B cell (primary cell): Measurements from ENCODE around the gene GUCY1A1. TPM values are rescaled to one million over a fixed set of nuclear protein-coding genes. Genes with fewer than 3 reads are reported as not detected.
A peak's percentile ranks its signal among the peaks of the same experiment; 100 is the strongest.

Source experiments
- ATAC-seq: fragments of 200-7000 bp; cut with Tn5 transposase; one replicate; pipeline ENCODE4 v1.10.0; 2021; ENCODE audit warnings: low read depth, mild to moderate bottlenecking, moderate number of reproducible peaks, moderate library complexity
- CTCF ChIA-PET: fragments of 350-600 bp; sonication (Branson Sonifier 250); formaldehyde crosslinking; loops from one replicate; lab custom pipeline; 2021; ENCODE audit warnings: antibody characterized with exemption, inconsistent platforms; lab: Charles Lee
- POLR2A ChIA-PET: fragments of 350-600 bp; sonication (Branson Sonifier 250); formaldehyde crosslinking; loops from one replicate; lab custom pipeline; 2021; ENCODE audit warnings: antibody characterized with exemption; lab: Charles Lee
- DNase-seq: peaks from one replicate; pipeline ENCODE4 v3.0.0; 2013
- H2AFZ ChIP-seq: 2 replicates; pipeline ENCODE4 v1.6.1; 2012; ENCODE audit warnings: mild to moderate bottlenecking, low read depth, low read length; ENCODE audit not compliant: insufficient read depth, poor library complexity, severe bottlenecking
- H3K27ac ChIP-seq, 2 donors: 1 replicate in 1 of 2; 2 replicates in 1 of 2; pipeline ENCODE4 v1.5.1; 2012 to 2013; ENCODE audit warnings: low read length in 2 of 2, mild to moderate bottlenecking in 2 of 2, moderate library complexity in 1 of 2
- H3K27me3 ChIP-seq, 4 experiments: fragments of 200-600 bp in 1 of 4; sonication (generic) in 1 of 4; replicated peaks in 1 of 4; 1 replicate in 2 of 4; 2 replicates in 2 of 4; pipeline versions ENCODE4 v1.6.1 to v1.7.0; 2013 to 2016; ENCODE audit warnings: low read length in 3 of 4, mild to moderate bottlenecking in 2 of 4, mixed read lengths in 1 of 4, moderate library complexity in 1 of 4; ENCODE audit not compliant: insufficient read depth in 4 of 4, control insufficient read depth in 3 of 4; ENCODE audit errors: control extremely low read depth in 1 of 4
- H3K36me3 ChIP-seq, 2 experiments: replicated peaks in 1 of 2; 1 replicate in 1 of 2; 2 replicates in 1 of 2; pipeline versions ENCODE4 v1.6.1 to v1.7.1; 2013; ENCODE audit warnings: low read length in 1 of 2; ENCODE audit not compliant: insufficient read depth in 2 of 2, control insufficient read depth in 1 of 2; ENCODE audit errors: control extremely low read depth in 1 of 2, extremely low read depth in 1 of 2
- H3K4me1 ChIP-seq, 2 donors: fragments of 200-600 bp in 1 of 2; sonication (generic) in 1 of 2; 1 replicate in 1 of 2; 2 replicates in 1 of 2; pipeline versions ENCODE4 v1.5.1 to v1.6.1; 2013 to 2017; ENCODE audit warnings: low read length in 2 of 2; ENCODE audit not compliant: control insufficient read depth in 2 of 2, insufficient read depth in 2 of 2
- H3K4me2 ChIP-seq: replicated peaks from 2 replicates; pipeline ENCODE3; 2012; ENCODE audit warnings: mild to moderate bottlenecking, low read depth, low read length; ENCODE audit not compliant: poor library complexity, severe bottlenecking
- H3K4me3 ChIP-seq, 5 experiments: fragments of 200-600 bp in 1 of 5; sonication (generic) in 1 of 5; 1 replicate in 3 of 5; 2 replicates in 2 of 5; pipeline versions ENCODE4 v1.5.1 to v1.7.0; 2011 to 2016; ENCODE audit warnings: low read length in 4 of 5, mild to moderate bottlenecking in 4 of 5, low read depth in 2 of 5, control low read depth in 1 of 5, moderate library complexity in 1 of 5; ENCODE audit not compliant: insufficient read depth in 1 of 5; ENCODE audit errors: control extremely low read depth in 1 of 5, extremely low read depth in 1 of 5
- H3K79me2 ChIP-seq: fragments of 200-600 bp; sonication (generic); one replicate; pipeline ENCODE4 v1.6.0; 2016; ENCODE audit warnings: low read length; ENCODE audit not compliant: control insufficient read depth, insufficient read depth
- H3K9ac ChIP-seq: fragments of 200-600 bp; sonication (generic); 2 replicates; pipeline ENCODE4 v1.6.1; 2017; ENCODE audit warnings: mild to moderate bottlenecking, low read length, moderate library complexity
- H3K9me3 ChIP-seq, 3 donors: one replicate each; pipeline versions ENCODE4 v1.6.1 to v1.7.1; 2013; ENCODE audit warnings: low read length in 2 of 3; ENCODE audit not compliant: control insufficient read depth in 2 of 3, insufficient read depth in 1 of 3; ENCODE audit errors: control extremely low read depth in 1 of 3
- H4K20me1 ChIP-seq: 2 replicates; pipeline ENCODE4 v1.6.0; 2012; ENCODE audit warnings: mild to moderate bottlenecking, low read length; ENCODE audit not compliant: insufficient read depth, control insufficient read depth, poor library complexity, severe bottlenecking
- H3K27ac Mint-ChIP-seq: one replicate; pipeline ENCODE4 v1.8.0; 2021; ENCODE audit warnings: mixed read lengths
- H3K27me3 Mint-ChIP-seq: one replicate; pipeline ENCODE4 v1.8.0; 2021; ENCODE audit warnings: mixed read lengths
- H3K4me1 Mint-ChIP-seq: one replicate; pipeline ENCODE4 v1.8.0; 2021; ENCODE audit warnings: mixed read lengths
- H3K4me3 Mint-ChIP-seq: one replicate; pipeline ENCODE4 v1.8.0; 2021; ENCODE audit warnings: mixed read lengths
- H3K9me3 Mint-ChIP-seq: one replicate; pipeline ENCODE4 v1.8.0; 2022; ENCODE audit warnings: mixed read lengths; ENCODE audit not compliant: insufficient read depth
- EZH2 ChIP-seq: IDR thresholded peaks from 2 replicates; pipeline ENCODE4 v1.6.1; 2012; ENCODE audit warnings: borderline replicate concordance, low read depth, mild to moderate bottlenecking, moderate library complexity, low read length; ENCODE audit not compliant: insufficient read depth, poor library complexity, severe bottlenecking
- WGBS: methylation state at CpG from one replicate; pipeline ENCODE4 v1.1.5; 2013; ENCODE audit warnings: missing lambda C conversion rate; ENCODE audit not compliant: insufficient coverage; 5-methylcytosine and 5-hydroxymethylcytosine counted together
- intact Hi-C: fragments of 100-400 bp; cut with micrococcal nuclease; formaldehyde crosslinking; loops from one replicate; pipeline ENCODE4 v1.10.0; 2022
- polyA plus RNA-seq: library from polyadenylated mRNA; depleted of rRNA; stranded (reverse); fragments of >200 nt; gene quantifications from 2 replicates; pipeline ENCODE4 v1.2.3, GENCODE V29; 2012
- total RNA-seq, 2 donors: library from RNA; stranded (reverse); fragments of 120-200 nt in 1 of 2; gene quantifications; 1 replicate in 1 of 2; 2 replicates in 1 of 2; pipeline versions ENCODE4 v1.2.3 to v1.2.4, GENCODE V29; 2013 to 2022
- TF ChIP-seq, protein P1 (sequence below): fragments of 200-600 bp; IDR thresholded peaks from one replicate; pipeline ENCODE4 v1.8.0; 2022; ENCODE audit warnings: antibody characterized with exemption, mild to moderate bottlenecking

GUCY1A1 gene
- total and polyA plus RNA-seq, 2 donors (not counting 1 experiment from before 2014, with no cell fraction given) = 0.12 to 0.25 TPM

DNA sequence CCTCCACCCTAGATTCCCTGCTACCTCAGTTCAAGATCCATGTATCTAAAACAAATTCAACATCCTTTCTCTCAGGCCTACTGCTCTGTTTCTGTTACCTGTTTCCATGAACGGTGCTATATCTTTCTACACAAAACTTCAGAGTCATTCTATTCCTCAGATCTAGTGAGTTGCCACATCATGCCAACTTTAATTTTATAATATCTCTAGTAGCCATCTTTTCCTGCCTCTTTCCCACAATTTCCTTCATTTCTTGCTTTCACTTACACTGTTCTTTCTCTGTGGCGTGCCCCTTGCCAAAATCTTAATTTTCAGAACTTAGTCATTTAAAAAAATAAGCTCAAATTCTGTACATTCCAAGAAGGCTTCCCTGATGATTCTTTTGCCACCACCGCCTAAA lies 15.2 kb downstream of the GUCY1A1 start:
- no peak overlapping the region for H3K4me2 ChIP-seq
- no peaks in the 10 kb centered on the region for H4K20me1 ChIP-seq
- H3K27ac Mint-ChIP-seq = no peak overlapping the region
- 12% methylated on average over 2 of the region's 3 CpGs for WGBS
- no peaks in the 10 kb centered on the region for H3K36me3 ChIP-seq
- H3K4me1 Mint-ChIP-seq = no peaks in the 10 kb centered on the region
- no peaks in the 10 kb centered on the region for H3K9me3 ChIP-seq
- H3K9ac ChIP-seq = no peak overlapping the region
- DNase-seq (no peak), ATAC-seq (no peak)
- no peak overlapping the region for H3K4me3 ChIP-seq
- no peaks in the 10 kb centered on the region for H3K79me2 ChIP-seq
- no peaks in the 10 kb centered on the region for H3K9me3 Mint-ChIP-seq
- no peak overlapping the region for H3K4me3 Mint-ChIP-seq
- POLR2A ChIA-PET = no interaction called here
- CTCF ChIA-PET = no interaction called here
- intact Hi-C loops = no loop called here
- peak overlapping the region; percentile 14 for H2AFZ ChIP-seq
- no peaks in the 10 kb centered on the region for H3K27me3 ChIP-seq
- H3K4me1 ChIP-seq = no peaks in the 10 kb centered on the region
- TF ChIP-seq, protein P1, sequence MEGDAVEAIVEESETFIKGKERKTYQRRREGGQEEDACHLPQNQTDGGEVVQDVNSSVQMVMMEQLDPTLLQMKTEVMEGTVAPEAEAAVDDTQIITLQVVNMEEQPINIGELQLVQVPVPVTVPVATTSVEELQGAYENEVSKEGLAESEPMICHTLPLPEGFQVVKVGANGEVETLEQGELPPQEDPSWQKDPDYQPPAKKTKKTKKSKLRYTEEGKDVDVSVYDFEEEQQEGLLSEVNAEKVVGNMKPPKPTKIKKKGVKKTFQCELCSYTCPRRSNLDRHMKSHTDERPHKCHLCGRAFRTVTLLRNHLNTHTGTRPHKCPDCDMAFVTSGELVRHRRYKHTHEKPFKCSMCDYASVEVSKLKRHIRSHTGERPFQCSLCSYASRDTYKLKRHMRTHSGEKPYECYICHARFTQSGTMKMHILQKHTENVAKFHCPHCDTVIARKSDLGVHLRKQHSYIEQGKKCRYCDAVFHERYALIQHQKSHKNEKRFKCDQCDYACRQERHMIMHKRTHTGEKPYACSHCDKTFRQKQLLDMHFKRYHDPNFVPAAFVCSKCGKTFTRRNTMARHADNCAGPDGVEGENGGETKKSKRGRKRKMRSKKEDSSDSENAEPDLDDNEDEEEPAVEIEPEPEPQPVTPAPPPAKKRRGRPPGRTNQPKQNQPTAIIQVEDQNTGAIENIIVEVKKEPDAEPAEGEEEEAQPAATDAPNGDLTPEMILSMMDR = no peak
- peaks cover 6% of the 10 kb centered on the region for H3K27me3 Mint-ChIP-seq
- no peak overlapping the region for H3K27ac ChIP-seq

GRCh38 chr4:155684423-155684822 lies 17.8 kb downstream of the GUCY1A1 start:
- POLR2A ChIA-PET = no interaction called here
- no CpG with 5 or more reads among the region's 2 CpGs for WGBS
- H3K4me3 ChIP-seq = no peak overlapping the region
- H3K9ac ChIP-seq = no peak overlapping the region
- no peak overlapping the region for H3K27ac Mint-ChIP-seq
- DNase-seq = no peak
- no peak overlapping the region for H2AFZ ChIP-seq
- CTCF ChIA-PET = no interaction called here
- no peak overlapping the region for H3K27ac ChIP-seq
- no peaks in the 10 kb centered on the region for H4K20me1 ChIP-seq
- no peak overlapping the region for H3K4me3 Mint-ChIP-seq
- TF ChIP-seq, protein P1 = no peak
- TF ChIP-seq EZH2 = no peak
- ATAC-seq = no peak
- H3K79me2 ChIP-seq = no peaks in the 10 kb centered on the region
- intact Hi-C loops = no loop called here
- H3K27me3 ChIP-seq = no peaks in the 10 kb centered on the region
- no peaks in the 10 kb centered on the region for H3K4me1 ChIP-seq
- H3K9me3 ChIP-seq = no peaks in the 10 kb centered on the region
- no peaks in the 10 kb centered on the region for H3K4me1 Mint-ChIP-seq
- H3K9me3 Mint-ChIP-seq = no peaks in the 10 kb centered on the region
- no peaks in the 10 kb centered on the region for H3K36me3 ChIP-seq
- peaks cover 6% of the 10 kb centered on the region for H3K27me3 Mint-ChIP-seq
- H3K4me2 ChIP-seq = no peak overlapping the region
